Upper lobe of left lung (tissue), 4 donors: ENCODE results near the gene GALNT2.

Source experiments
- CTCF ChIP-seq, 6 experiments: fragments of 450-650 bp in 4 of 6; fragments of 200-600 bp in 2 of 6; sonication (generic) in 2 of 6; IDR thresholded peaks; one replicate each; pipeline ENCODE4 v1.5.1; 2016 to 2019; ENCODE audit warnings: antibody characterized with exemption in 6 of 6
- EP300 ChIP-seq, 4 donors: sonication (generic); formaldehyde crosslinking; IDR thresholded peaks; one replicate each; pipeline ENCODE4 v1.5.1; 2017; ENCODE audit warnings: antibody characterized with exemption in 4 of 4, control low read depth in 2 of 4

- no peak for TF ChIP-seq CTCF (IDR thresholded peaks at IDR 0.05)
- no peak for TF ChIP-seq EP300 (IDR thresholded peaks at IDR 0.05)
Measured at GRCh38 chr1:230226007-230226800, 159.2 kb downstream of the GALNT2 start.
